KMS-11 (cell line): ENCODE results near the gene JAKMIP1.

Experiments
- H2AFZ ChIP-seq: fragments of 200-600 bp; sonication (generic); 2 replicates; pipeline ENCODE4 v1.6.1; 2016; ENCODE audit warnings: antibody characterized with exemption, mixed run types, low read depth
- H3K27ac ChIP-seq: fragments of 200-600 bp; sonication (generic); 2 replicates; pipeline ENCODE4 v1.6.1; 2016; ENCODE audit warnings: mild to moderate bottlenecking, mixed run types
- H3K27me3 ChIP-seq: fragments of 200-600 bp; sonication (generic); 2 replicates; pipeline ENCODE4 v1.6.1; 2017; ENCODE audit warnings: mild to moderate bottlenecking, low read depth, mixed run types, moderate library complexity; ENCODE audit not compliant: insufficient read depth
- H3K36me3 ChIP-seq: fragments of 200-600 bp; sonication (generic); 2 replicates; pipeline ENCODE4 v1.6.1; 2017; ENCODE audit warnings: mild to moderate bottlenecking, mixed run types; ENCODE audit not compliant: insufficient read depth
- H3K4me1 ChIP-seq: fragments of 200-600 bp; sonication (generic); 2 replicates; pipeline ENCODE4 v1.6.1; 2016; ENCODE audit warnings: mild to moderate bottlenecking, low read depth, mixed run types; ENCODE audit not compliant: poor library complexity, severe bottlenecking
- H3K4me2 ChIP-seq: fragments of 200-600 bp; sonication (generic); 2 replicates; pipeline ENCODE4 v1.7.0; 2016; ENCODE audit warnings: mild to moderate bottlenecking, mixed run types
- H3K4me3 ChIP-seq: fragments of 200-600 bp; sonication (generic); IDR thresholded peaks from 2 replicates; pipeline ENCODE4 v1.6.1; 2017; ENCODE audit warnings: low read depth, low read length, mixed read lengths; ENCODE audit not compliant: insufficient read depth
- H3K79me2 ChIP-seq: fragments of 200-600 bp; sonication (generic); 2 replicates; pipeline ENCODE4 v1.6.1; 2016; ENCODE audit warnings: low read depth, mixed run types; ENCODE audit not compliant: insufficient read depth
- H3K9ac ChIP-seq: fragments of 200-600 bp; sonication (generic); 2 replicates; pipeline ENCODE4 v1.6.1; 2016; ENCODE audit warnings: mild to moderate bottlenecking, mixed run types
- H4K20me1 ChIP-seq: fragments of 200-600 bp; sonication (generic); 2 replicates; pipeline ENCODE4 v1.6.1; 2016; ENCODE audit warnings: mild to moderate bottlenecking, mixed run types; ENCODE audit not compliant: insufficient read depth
- TF ChIP-seq, protein P1 (sequence below): fragments of 200-600 bp; sonication (generic); conservative IDR thresholded peaks from 2 replicates; pipeline ENCODE4 v1.6.1; 2017; ENCODE audit warnings: low read depth, mild to moderate bottlenecking, antibody characterized with exemption, low read length, moderate library complexity, mixed read lengths

The JAKMIP1 gene

DNA sequence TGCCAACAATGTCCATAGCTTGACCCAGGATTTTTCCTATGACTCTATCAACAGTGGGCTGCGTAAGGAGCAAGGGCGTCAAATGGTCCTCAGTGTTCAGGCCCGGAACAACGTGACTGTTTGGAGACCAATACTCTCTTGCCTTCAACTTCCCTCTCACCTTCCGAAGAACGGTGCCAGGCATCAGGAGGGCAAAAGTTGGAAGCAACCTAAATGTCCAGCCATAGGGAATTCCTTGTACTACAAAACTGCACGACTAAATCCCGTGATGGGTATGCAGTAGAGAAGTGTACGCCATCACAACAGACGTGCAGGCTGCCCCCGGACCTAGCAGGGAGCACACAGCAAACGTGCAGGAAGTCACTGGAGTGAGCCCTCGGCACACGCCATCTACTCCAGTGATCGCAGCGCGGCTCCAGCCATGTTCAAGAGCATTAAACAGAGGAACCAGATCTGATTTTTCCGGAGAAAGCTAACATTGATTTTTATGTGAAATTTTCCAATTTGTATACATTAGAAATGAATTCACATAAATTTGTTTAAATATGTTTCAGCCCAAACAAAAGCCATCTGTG lies 79.0 kb downstream of the JAKMIP1 start:
- no peaks in the 10 kb centered on the region for H3K36me3 ChIP-seq
- no peak overlapping the region for H3K27ac ChIP-seq
- no peak overlapping the region for H3K4me3 ChIP-seq
- H3K27me3 ChIP-seq, result no peaks in the 10 kb centered on the region
- no peak overlapping the region for H3K4me2 ChIP-seq
- no peaks in the 10 kb centered on the region for H3K4me1 ChIP-seq
- no peaks in the 10 kb centered on the region for H3K79me2 ChIP-seq
- no peaks in the 10 kb centered on the region for H4K20me1 ChIP-seq
- H2AFZ ChIP-seq, result no peak overlapping the region
- TF ChIP-seq, protein P1, sequence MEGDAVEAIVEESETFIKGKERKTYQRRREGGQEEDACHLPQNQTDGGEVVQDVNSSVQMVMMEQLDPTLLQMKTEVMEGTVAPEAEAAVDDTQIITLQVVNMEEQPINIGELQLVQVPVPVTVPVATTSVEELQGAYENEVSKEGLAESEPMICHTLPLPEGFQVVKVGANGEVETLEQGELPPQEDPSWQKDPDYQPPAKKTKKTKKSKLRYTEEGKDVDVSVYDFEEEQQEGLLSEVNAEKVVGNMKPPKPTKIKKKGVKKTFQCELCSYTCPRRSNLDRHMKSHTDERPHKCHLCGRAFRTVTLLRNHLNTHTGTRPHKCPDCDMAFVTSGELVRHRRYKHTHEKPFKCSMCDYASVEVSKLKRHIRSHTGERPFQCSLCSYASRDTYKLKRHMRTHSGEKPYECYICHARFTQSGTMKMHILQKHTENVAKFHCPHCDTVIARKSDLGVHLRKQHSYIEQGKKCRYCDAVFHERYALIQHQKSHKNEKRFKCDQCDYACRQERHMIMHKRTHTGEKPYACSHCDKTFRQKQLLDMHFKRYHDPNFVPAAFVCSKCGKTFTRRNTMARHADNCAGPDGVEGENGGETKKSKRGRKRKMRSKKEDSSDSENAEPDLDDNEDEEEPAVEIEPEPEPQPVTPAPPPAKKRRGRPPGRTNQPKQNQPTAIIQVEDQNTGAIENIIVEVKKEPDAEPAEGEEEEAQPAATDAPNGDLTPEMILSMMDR, result no peak
- H3K9ac ChIP-seq, result no peak overlapping the region

DNA sequence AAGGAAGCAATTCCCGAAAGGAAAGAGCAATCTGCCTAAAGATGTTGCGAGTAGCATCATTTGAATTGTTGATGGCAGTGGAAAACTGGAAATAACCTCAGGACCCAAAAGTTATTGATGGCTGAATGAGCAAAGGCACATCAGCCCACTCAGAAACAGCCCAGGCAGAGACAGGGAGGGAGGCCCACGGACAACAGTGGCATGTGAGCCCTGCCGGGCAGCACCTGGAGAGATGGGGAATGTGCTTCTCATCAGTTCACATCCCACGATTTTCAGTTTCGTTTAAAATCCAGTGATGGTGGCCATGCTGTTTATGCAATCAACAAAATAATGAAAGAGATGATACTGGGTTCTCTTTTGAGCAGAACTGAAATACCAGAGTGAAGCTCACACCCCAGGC lies 80.0 kb downstream of the JAKMIP1 start:
- Histone ChIP-seq H3K27me3 (no peaks in the 10 kb centered on the region), H3K27ac (no peak overlapping the region), H3K79me2 (no peaks in the 10 kb centered on the region), H2AFZ (no peak overlapping the region), H3K4me3 (no peak overlapping the region), H3K4me2 (no peak overlapping the region), H3K4me1 (no peaks in the 10 kb centered on the region), H3K9ac (no peak overlapping the region), H3K36me3 (no peaks in the 10 kb centered on the region), H4K20me1 (no peaks in the 10 kb centered on the region)
- TF ChIP-seq, protein P1, result no peak

DNA sequence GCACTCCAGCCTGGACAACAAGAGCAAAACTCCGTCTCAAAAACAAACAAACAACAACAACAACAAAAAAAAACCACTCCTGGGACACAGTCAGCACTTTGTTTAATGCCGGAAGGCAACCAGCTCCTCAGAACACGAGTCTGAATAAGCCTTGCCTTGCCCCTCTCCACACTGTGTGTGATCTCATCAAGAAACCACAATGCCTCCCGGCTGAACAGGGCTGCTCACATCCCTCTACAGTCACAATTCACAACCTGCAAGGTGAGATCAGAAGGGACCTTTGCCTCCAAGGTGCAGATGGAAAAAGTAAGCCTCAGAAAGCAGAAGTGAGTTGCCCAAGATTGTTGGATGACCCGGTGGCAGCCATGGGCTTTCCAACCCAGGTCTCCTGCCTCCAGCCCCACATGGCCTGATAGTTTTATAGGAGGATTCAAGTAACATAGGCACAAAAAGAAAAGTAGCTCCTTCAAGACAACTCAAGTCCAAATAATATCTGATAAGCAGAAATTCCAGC lies 80.8 kb downstream of the JAKMIP1 start:
- Histone ChIP-seq H3K36me3 (no peaks in the 10 kb centered on the region), H3K4me2 (no peak overlapping the region), H3K79me2 (no peaks in the 10 kb centered on the region), H3K4me1 (no peaks in the 10 kb centered on the region), H3K27ac (no peak overlapping the region), H3K27me3 (no peaks in the 10 kb centered on the region), H2AFZ (no peak overlapping the region), H4K20me1 (no peaks in the 10 kb centered on the region), H3K4me3 (no peak overlapping the region), H3K9ac (no peak overlapping the region)
- TF ChIP-seq, protein P1, result no peak

DNA sequence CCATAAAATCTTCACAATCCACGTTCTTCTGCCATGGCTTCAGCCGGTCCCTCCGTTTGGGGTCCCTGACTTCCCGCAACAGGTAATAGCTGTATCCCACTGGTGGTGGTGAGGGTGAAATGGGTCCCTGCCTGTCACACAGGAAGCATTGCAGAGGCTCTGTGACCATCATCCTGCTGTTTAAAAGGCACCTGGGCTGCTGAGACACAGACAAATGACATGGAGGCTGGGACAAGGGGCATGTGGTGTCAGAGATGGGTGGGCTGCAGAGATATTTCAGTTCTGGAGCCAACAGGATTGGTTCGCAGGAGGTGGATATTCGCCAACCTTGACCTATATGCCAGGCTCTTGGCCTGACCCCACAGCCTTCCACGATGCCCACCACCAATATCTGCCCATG lies 82.1 kb downstream of the JAKMIP1 start:
- no peaks in the 10 kb centered on the region for H3K27me3 ChIP-seq
- H3K9ac ChIP-seq, result no peak overlapping the region
- no peaks in the 10 kb centered on the region for H3K79me2 ChIP-seq
- no peaks in the 10 kb centered on the region for H3K36me3 ChIP-seq
- H2AFZ ChIP-seq, result no peak overlapping the region
- H3K27ac ChIP-seq, result no peak overlapping the region
- H4K20me1 ChIP-seq, result no peaks in the 10 kb centered on the region
- no peak overlapping the region for H3K4me2 ChIP-seq
- TF ChIP-seq, protein P1, result no peak
- H3K4me1 ChIP-seq, result no peaks in the 10 kb centered on the region
- no peak overlapping the region for H3K4me3 ChIP-seq
